PFSK-1 (cell line): ENCODE measurements around the gene COL6A2.

Experiments used
- FOXP2 ChIP-seq: optimal IDR thresholded peaks from 2 replicates; pipeline ENCODE3; 2011; ENCODE audit warnings: borderline replicate concordance, control low read depth, inconsistent platforms; ENCODE audit not compliant: insufficient read depth; ENCODE audit errors: extremely low read length, extremely low read depth
- POLR2AphosphoS5 ChIP-seq: IDR thresholded peaks from 2 replicates; pipeline ENCODE4 v1.6.1; 2012; ENCODE audit warnings: low read depth, mild to moderate bottlenecking, control low read depth, low read length, moderate library complexity
- SIN3A ChIP-seq: IDR thresholded peaks from 2 replicates; pipeline ENCODE4 v1.6.1; 2012; ENCODE audit warnings: mild to moderate bottlenecking, low read length, moderate library complexity, borderline replicate concordance; ENCODE audit not compliant: insufficient read depth
- TAF1 ChIP-seq: IDR thresholded peaks from 2 replicates; pipeline ENCODE4 v1.6.1; 2012; ENCODE audit warnings: low read length, control low read depth, borderline replicate concordance; ENCODE audit not compliant: insufficient read depth
- TF ChIP-seq, protein P1 (sequence below), 2 experiments: IDR thresholded peaks; 2 replicates each; pipeline versions ENCODE4 v1.6.1 to v1.8.0; 2011 to 2012; ENCODE audit warnings: low read depth in 2 of 2, low read length in 2 of 2, control low read depth in 1 of 2, inconsistent platforms in 1 of 2, mild to moderate bottlenecking in 1 of 2, moderate library complexity in 1 of 2; ENCODE audit not compliant: insufficient read depth in 1 of 2

COL6A2 gene

DNA sequence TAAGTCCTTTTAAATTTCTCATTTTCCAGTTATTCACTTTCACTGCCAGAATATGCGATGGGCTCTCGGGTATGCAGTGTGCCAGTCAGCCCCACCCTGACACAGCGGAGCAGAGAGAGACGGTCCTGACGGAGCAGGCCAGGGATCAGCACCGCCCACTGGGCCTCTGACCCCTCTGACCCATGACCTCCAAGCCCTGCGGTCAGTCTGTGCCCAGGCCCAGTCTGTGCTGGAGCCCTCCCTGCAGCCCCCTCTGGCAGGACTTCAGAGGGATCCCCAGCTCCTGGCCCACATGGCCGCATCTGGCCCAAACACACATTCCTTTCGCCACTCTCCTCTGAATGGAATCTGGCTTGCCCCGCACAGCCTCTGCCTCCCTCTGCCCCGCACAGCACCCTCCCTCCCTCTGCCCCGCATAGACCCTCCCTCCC, 43.4 kb upstream of the COL6A2 start:
- TF ChIP-seq FOXP2 (no peak), SIN3A (no peak), POLR2AphosphoS5 (no peak), TAF1 (no peak)
- TF ChIP-seq, protein P1, sequence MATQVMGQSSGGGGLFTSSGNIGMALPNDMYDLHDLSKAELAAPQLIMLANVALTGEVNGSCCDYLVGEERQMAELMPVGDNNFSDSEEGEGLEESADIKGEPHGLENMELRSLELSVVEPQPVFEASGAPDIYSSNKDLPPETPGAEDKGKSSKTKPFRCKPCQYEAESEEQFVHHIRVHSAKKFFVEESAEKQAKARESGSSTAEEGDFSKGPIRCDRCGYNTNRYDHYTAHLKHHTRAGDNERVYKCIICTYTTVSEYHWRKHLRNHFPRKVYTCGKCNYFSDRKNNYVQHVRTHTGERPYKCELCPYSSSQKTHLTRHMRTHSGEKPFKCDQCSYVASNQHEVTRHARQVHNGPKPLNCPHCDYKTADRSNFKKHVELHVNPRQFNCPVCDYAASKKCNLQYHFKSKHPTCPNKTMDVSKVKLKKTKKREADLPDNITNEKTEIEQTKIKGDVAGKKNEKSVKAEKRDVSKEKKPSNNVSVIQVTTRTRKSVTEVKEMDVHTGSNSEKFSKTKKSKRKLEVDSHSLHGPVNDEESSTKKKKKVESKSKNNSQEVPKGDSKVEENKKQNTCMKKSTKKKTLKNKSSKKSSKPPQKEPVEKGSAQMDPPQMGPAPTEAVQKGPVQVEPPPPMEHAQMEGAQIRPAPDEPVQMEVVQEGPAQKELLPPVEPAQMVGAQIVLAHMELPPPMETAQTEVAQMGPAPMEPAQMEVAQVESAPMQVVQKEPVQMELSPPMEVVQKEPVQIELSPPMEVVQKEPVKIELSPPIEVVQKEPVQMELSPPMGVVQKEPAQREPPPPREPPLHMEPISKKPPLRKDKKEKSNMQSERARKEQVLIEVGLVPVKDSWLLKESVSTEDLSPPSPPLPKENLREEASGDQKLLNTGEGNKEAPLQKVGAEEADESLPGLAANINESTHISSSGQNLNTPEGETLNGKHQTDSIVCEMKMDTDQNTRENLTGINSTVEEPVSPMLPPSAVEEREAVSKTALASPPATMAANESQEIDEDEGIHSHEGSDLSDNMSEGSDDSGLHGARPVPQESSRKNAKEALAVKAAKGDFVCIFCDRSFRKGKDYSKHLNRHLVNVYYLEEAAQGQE (IDR thresholded peaks at IDR 0.05; ENCODE audit: insufficient read depth in 1 of 2, low read depth in 2 of 2, low read length in 2 of 2) = no peak

DNA sequence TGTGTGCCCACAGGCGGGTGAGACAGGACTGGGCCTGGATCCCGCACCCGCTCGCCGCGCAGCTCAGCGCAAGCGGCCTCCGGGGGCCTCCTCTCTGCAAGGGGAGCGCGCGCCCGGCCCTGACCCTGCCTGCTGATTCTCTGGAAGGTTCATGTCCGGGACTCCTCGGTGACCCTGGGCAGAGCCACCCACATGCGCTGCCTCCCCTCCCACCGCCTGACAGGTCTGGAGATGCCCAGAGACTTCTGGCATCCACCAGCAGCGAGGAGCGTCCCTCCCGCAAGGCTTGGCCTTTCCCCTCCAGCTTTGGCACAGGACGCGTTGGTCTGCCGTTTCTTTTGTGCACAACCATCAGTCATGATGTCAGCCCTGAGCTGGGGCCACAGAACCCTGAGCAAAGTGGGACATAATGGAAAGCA, 42.0 kb upstream of the COL6A2 start:
- TF ChIP-seq, protein P1 (IDR thresholded peaks at IDR 0.05; ENCODE audit: insufficient read depth in 1 of 2, low read depth in 2 of 2, low read length in 2 of 2) = no peak
- no peak for TF ChIP-seq FOXP2
- TF ChIP-seq TAF1 = no peak
- no peak for TF ChIP-seq POLR2AphosphoS5
- TF ChIP-seq SIN3A = no peak

DNA sequence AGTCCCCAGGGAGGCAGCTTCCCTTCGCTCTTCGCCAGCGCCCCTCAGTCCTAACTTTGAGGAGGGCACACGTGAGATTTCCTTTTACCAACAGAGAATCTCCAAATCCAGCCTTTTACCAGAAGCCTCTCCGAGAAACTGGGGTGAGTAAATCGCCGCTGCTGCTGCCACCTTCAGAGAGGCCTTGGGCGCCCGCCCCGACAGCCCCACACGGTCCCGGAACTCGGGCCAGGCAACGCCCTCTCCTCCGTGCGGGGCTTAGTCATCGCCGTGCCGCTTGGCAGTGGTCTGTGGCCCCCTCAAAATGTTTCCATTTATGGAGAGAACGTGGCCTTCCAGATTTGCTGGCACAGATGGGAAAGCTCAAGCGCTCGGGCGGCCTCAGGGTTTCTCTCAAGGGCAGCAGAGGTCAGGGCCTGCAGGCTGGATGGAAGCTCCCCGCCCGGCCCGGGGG, 41.4 kb upstream of the COL6A2 start:
- TF ChIP-seq POLR2AphosphoS5 (no peak), SIN3A (no peak), TAF1 (no peak), FOXP2 (no peak)
- TF ChIP-seq, protein P1 (IDR thresholded peaks at IDR 0.05; ENCODE audit: insufficient read depth in 1 of 2, low read depth in 2 of 2, low read length in 2 of 2) = no peak

DNA sequence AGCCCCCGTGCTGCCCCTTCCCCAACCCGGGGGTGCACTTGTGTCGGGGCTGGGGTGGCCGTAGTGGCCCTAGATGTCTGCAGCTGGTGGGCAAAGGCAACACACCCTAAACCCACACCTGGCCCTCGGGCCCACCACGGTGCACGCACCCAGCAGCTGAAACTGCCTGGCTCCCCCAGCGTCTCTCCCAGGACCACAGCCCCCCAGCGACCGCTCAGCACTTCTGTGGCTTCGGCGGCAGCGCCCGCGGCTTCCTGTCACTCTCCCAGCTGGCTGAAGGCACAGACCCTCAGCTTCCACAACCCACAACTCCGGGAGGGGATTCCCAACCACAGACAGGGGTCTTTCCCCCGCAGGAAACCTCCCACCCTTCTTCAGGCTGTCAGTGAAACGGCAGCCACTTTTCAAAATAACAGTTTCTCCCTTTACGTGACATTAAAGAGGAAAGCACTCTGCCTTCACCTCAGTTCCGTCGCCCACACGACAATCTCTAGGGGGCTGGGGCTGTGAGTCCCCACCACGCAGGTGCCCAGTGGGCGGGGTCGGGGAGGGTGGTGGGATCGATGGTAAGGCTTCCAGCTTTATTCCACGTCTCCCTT, 40.7 kb upstream of the COL6A2 start:
- TF ChIP-seq POLR2AphosphoS5 (no peak), SIN3A (no peak), TAF1 (no peak), FOXP2 (no peak)
- TF ChIP-seq, protein P1 (IDR thresholded peaks at IDR 0.05; ENCODE audit: insufficient read depth in 1 of 2, low read depth in 2 of 2, low read length in 2 of 2) = no peak
